GM12873 (cell line): Measurements from ENCODE around the gene TIMM22.

ENCODE experiments used
- CTCF ChIP-seq: IDR thresholded peaks from 2 replicates; pipeline ENCODE4 v1.5.1; 2012; ENCODE audit warnings: low read depth, mild to moderate bottlenecking, moderate library complexity, low read length, control low read depth; ENCODE audit not compliant: insufficient read depth; ENCODE audit errors: missing control alignments

TIMM22 gene

GRCh38 chr17:996554-997344 lies at the start of gene TIMM22:
TSS of gene TIMM22 (plus strand) at chr17:997129. CDS start at chr17:997143, 14 bp downstream.
- peak; percentile 88 for TF ChIP-seq CTCF

- no peak for TF ChIP-seq CTCF
Observed at GRCh38 chr17:948284-948852, 48.6 kb upstream of the TIMM22 start.

GRCh38 chr17:949623-950303 lies 47.2 kb upstream of the TIMM22 start:
- no peak for TF ChIP-seq CTCF

- no peak for TF ChIP-seq CTCF
Observed at GRCh38 chr17:951325-952132, 45.4 kb upstream of the TIMM22 start.

GRCh38 chr17:953767-954166 lies 43.2 kb upstream of the TIMM22 start:
- TF ChIP-seq CTCF: no peak

GRCh38 chr17:954431-955164 lies 42.3 kb upstream of the TIMM22 start:
- TF ChIP-seq CTCF: no peak
